HepG2 (cell line): ENCODE results near the gene PUDP.

Experiments used
- CHD4 ChIP-seq: fragments of 200-600 bp; sonication (generic); IDR thresholded peaks from 2 replicates; pipeline ENCODE4 v1.7.0; 2017; ENCODE audit warnings: mild to moderate bottlenecking, low read length, borderline replicate concordance
- KDM5B ChIP-seq: sonication (generic); formaldehyde crosslinking; IDR thresholded peaks from 2 replicates; pipeline ENCODE4 v1.4.0; 2020; ENCODE audit warnings: missing genetic modification reagents, mild to moderate bottlenecking, borderline replicate concordance
- SP140L ChIP-seq: sonication (generic); formaldehyde crosslinking; IDR thresholded peaks from 2 replicates; pipeline ENCODE4 v1.4.0; 2020; ENCODE audit warnings: missing genetic modification reagents, borderline replicate concordance
- TOE1 ChIP-seq: sonication (generic); formaldehyde crosslinking; IDR thresholded peaks from 2 replicates; pipeline ENCODE4 v1.4.0; 2020; ENCODE audit warnings: mild to moderate bottlenecking, missing genetic modification reagents
- ZNF563 ChIP-seq: sonication (generic); formaldehyde crosslinking; IDR thresholded peaks from 2 replicates; pipeline ENCODE4 v1.8.0; 2022; ENCODE audit warnings: mild to moderate bottlenecking, moderate library complexity, missing genetic modification reagents
- TF ChIP-seq, protein P1 (sequence below): sonication (generic); formaldehyde crosslinking; IDR thresholded peaks from 2 replicates; pipeline ENCODE4 v1.4.0; 2020; ENCODE audit warnings: missing genetic modification reagents, borderline replicate concordance

DNA sequence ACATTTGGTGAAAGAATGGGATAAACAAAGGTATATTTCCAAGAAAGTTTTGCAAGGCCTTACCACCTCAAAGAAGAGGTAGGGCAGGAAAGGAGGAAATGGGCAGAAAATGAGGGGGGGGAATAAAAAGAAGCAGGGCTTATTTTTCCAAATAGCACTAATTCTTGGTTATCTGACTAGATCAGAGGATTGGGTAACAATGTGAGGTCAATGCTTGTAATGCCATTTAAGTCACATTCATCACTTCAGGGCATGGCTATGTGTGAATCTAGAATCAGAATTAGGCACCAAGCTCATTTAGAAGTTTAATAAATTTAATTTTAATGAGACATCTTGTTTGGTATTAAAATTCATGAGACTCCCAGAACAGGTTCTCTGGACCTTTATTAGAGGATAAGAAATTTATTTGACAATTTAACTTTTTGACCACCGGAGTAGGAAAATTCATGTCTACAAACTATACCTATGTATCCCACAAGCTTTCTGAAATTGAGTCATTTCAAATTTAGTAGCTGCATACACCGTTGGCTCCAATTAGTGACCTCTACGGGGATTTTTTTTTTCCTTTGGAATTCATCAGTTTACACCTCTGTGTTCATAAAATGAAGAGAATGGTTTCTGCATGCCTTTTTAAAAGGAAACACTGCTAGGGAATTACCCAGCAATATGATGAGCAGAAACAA, 1.8 kb downstream of the PUDP start:
- TF ChIP-seq TOE1 (CRISPR knock-in tag) (no peak), KDM5B (CRISPR knock-in tag) (no peak), SP140L (CRISPR knock-in tag) (no peak), ZNF563 (CRISPR knock-in tag) (no peak), CHD4 (no peak)
- TF ChIP-seq, protein P1, sequence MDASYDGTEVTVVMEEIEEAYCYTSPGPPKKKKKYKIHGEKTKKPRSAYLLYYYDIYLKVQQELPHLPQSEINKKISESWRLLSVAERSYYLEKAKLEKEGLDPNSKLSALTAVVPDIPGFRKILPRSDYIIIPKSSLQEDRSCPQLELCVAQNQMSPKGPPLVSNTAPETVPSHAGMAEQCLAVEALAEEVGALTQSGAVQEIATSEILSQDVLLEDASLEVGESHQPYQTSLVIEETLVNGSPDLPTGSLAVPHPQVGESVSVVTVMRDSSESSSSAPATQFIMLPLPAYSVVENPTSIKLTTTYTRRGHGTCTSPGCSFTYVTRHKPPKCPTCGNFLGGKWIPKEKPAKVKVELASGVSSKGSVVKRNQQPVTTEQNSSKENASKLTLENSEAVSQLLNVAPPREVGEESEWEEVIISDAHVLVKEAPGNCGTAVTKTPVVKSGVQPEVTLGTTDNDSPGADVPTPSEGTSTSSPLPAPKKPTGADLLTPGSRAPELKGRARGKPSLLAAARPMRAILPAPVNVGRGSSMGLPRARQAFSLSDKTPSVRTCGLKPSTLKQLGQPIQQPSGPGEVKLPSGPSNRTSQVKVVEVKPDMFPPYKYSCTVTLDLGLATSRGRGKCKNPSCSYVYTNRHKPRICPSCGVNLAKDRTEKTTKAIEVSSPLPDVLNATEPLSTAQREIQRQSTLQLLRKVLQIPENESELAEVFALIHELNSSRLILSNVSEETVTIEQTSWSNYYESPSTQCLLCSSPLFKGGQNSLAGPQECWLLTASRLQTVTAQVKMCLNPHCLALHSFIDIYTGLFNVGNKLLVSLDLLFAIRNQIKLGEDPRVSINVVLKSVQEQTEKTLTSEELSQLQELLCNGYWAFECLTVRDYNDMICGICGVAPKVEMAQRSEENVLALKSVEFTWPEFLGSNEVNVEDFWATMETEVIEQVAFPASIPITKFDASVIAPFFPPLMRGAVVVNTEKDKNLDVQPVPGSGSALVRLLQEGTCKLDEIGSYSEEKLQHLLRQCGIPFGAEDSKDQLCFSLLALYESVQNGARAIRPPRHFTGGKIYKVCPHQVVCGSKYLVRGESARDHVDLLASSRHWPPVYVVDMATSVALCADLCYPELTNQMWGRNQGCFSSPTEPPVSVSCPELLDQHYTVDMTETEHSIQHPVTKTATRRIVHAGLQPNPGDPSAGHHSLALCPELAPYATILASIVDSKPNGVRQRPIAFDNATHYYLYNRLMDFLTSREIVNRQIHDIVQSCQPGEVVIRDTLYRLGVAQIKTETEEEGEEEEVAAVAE (CRISPR knock-in tag): no peak
